HFFc6 (cell line): ENCODE measurements around the gene ZNF431. TPM values are rescaled to one million over a fixed set of nuclear protein-coding genes. Genes with fewer than 3 reads are reported as not detected.

Source experiments
- DNase-seq: peaks from one replicate; pipeline ENCODE4 v3.0.0-alpha.2; 2018
- H3K27ac Mint-ChIP-seq: 2 replicates; pipeline ENCODE4 v1.8.0; 2020; ENCODE audit warnings: mild to moderate bottlenecking, mixed read lengths
- H3K27me3 Mint-ChIP-seq: 2 replicates; pipeline ENCODE4 v1.8.0; 2021; ENCODE audit warnings: mild to moderate bottlenecking, moderate library complexity, mixed read lengths; ENCODE audit not compliant: insufficient read depth
- H3K36me3 Mint-ChIP-seq: 2 replicates; pipeline ENCODE4 v1.8.0; 2021; ENCODE audit warnings: low read depth, mixed read lengths
- H3K4me1 Mint-ChIP-seq: 2 replicates; pipeline ENCODE4 v1.8.0; 2020; ENCODE audit warnings: low read depth, mixed read lengths
- H3K4me3 Mint-ChIP-seq: 2 replicates; pipeline ENCODE4 v1.8.0; 2020; ENCODE audit warnings: mild to moderate bottlenecking, moderate library complexity, mixed read lengths
- H3K9me3 Mint-ChIP-seq: 2 replicates; pipeline ENCODE4 v1.8.0; 2020; ENCODE audit warnings: mild to moderate bottlenecking, mixed read lengths
- total RNA-seq, 6 experiments: library from RNA; stranded (reverse); fragmentation: NEBNext Ultra II Directional; extraction: Animal tissue kit (Norgen Biotek cat#: 25700); gene quantifications; 2 replicates in 1 of 6; 3 replicates in 5 of 6; pipeline ENCODE4 v1.2.3, GENCODE V29; 2021
- TF ChIP-seq, protein P1 (sequence below): fragments of 200-600 bp; sonication (generic); IDR thresholded peaks from 2 replicates; pipeline ENCODE4 v1.5.0; 2021; ENCODE audit warnings: antibody characterized with exemption, mild to moderate bottlenecking

The ZNF431 gene
- total RNA-seq, 6 experiments from 2014 or later: 4.0 to 6.8 (median 5.4) TPM

DNA sequence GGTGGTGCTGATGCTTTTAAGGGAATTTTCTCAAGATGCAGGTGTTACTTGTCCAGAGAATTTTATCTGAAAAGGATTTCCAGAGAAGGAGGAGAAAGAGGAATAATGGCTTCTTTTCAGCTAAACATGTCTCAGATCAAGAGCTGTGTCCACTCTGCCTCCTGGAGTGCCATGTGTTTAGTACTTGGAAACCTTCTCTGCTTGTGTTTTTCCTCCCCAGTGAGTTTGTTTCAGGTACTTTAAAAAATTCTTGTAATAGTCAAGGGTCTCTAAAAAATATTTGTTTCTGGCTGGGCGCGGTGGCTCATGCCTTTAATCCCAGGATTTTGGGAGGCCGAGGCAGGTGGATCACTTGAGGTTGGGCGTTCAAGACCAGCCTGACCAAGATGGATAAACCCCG is 22.7 kb downstream of the ZNF431 start:
- no peak for DNase-seq
- Mint-ChIP-seq H3K9me3 (no peaks in the 10 kb centered on the region), H3K27me3 (no peaks in the 10 kb centered on the region), H3K4me1 (no peaks in the 10 kb centered on the region), H3K36me3 (peaks cover 43% of the 10 kb centered on the region), H3K4me3 (no peak overlapping the region), H3K27ac (no peak overlapping the region)
- TF ChIP-seq, protein P1, sequence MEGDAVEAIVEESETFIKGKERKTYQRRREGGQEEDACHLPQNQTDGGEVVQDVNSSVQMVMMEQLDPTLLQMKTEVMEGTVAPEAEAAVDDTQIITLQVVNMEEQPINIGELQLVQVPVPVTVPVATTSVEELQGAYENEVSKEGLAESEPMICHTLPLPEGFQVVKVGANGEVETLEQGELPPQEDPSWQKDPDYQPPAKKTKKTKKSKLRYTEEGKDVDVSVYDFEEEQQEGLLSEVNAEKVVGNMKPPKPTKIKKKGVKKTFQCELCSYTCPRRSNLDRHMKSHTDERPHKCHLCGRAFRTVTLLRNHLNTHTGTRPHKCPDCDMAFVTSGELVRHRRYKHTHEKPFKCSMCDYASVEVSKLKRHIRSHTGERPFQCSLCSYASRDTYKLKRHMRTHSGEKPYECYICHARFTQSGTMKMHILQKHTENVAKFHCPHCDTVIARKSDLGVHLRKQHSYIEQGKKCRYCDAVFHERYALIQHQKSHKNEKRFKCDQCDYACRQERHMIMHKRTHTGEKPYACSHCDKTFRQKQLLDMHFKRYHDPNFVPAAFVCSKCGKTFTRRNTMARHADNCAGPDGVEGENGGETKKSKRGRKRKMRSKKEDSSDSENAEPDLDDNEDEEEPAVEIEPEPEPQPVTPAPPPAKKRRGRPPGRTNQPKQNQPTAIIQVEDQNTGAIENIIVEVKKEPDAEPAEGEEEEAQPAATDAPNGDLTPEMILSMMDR: no peak

DNA sequence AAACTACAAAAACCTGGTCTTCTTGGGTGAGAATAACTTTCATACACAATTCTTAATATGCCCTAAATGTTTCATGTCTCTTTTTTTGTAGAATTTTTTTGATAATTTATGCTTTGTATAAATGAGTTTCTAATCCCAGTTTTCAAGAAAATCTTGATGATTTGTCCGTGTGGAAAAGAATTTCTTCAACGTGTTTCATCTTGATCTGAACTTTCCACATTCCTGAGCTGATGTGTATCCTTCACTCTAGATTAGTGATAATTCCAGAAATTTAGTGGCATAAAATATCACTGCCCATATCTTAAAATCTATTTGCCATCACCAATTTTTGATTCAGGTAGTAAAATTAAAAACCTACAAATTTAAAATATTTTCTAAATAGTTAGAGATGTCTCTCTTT is 24.6 kb downstream of the ZNF431 start:
- H3K36me3 Mint-ChIP-seq: peaks cover 42% of the 10 kb centered on the region
- no peak overlapping the region for H3K4me3 Mint-ChIP-seq
- TF ChIP-seq, protein P1: no peak
- no peaks in the 10 kb centered on the region for H3K27me3 Mint-ChIP-seq
- H3K27ac Mint-ChIP-seq: no peak overlapping the region
- H3K9me3 Mint-ChIP-seq: no peaks in the 10 kb centered on the region
- no peak for DNase-seq
- no peaks in the 10 kb centered on the region for H3K4me1 Mint-ChIP-seq

DNA sequence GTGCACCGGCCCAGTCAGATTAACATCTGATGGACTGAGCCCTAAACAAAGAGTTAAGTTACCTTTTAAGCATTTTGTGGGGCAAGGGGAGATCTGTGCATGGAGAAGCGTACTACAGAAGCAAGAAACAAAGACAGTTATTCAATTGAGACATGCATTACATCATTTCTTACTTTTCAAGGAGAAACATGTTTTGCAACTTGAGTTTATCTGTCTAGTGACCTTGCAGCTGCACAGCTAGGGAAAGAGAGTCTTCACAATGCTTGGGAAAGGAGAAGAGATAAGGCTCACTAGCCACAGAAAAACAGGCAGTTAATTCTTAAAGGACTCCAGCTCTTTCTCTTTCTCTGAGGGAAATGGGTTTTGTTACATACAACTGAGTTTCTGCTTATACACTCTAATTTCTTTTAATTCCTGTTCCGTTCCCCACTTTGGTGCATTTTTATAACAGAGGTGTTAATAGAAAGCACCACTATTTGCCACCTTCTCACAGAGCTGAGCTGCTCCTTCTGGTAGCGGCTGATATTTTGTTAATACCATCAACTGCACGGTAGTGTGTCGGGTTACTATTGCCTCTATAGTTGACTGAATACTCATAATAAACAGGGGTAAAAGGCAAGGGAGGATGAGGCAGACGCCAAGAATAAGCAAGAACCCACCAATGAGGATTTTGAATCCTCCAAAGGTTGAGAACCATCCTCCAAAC is 55.9 kb downstream of the ZNF431 start:
- no peak overlapping the region for H3K4me3 Mint-ChIP-seq
- no peak overlapping the region for H3K27ac Mint-ChIP-seq
- no peaks in the 10 kb centered on the region for H3K36me3 Mint-ChIP-seq
- TF ChIP-seq, protein P1: no peak
- DNase-seq: no peak
- H3K9me3 Mint-ChIP-seq: no peaks in the 10 kb centered on the region
- H3K27me3 Mint-ChIP-seq: peaks cover 1% of the 10 kb centered on the region; the same call in 1 of the 2 replicates
- H3K4me1 Mint-ChIP-seq: no peaks in the 10 kb centered on the region; the same call in 1 of the 2 replicates

DNA sequence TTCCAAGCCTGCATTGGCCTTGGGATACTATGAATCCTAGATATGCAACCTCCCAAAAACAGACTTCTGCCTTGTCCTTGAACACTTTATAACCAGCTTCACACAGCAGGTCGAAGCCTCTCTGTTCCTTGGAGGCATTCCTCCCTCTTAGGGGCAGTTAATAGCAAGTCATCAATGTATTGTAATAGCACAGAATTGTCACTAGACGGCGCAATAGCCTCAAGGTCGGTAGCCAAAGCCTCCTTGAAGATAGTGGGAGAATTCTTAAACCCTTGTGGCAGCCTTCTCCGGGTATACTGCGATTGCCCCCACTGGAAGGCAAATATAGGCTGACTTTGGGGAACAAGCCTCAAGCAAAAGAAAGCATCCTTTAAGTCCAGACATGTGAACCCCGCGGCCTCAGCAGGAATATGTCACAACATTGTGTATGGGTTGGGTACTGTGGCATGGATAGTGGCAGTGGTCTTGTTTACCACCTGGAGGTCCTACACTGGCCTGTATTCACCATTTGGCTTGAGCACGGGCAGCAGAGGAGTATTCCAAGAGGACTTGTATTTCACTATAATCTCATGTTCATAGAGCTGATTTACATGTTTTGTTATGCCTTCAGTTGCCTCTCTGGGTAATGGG is 61.1 kb downstream of the ZNF431 start:
- Mint-ChIP-seq H3K27ac (no peak overlapping the region), H3K9me3 (peaks cover 8% of the 10 kb centered on the region; the same call in 1 of the 2 replicates), H3K4me1 (peaks cover 9% of the 10 kb centered on the region), H3K27me3 (peaks cover 1% of the 10 kb centered on the region), H3K36me3 (no peaks in the 10 kb centered on the region), H3K4me3 (no peak overlapping the region)
- peak; percentile 15 for DNase-seq
- TF ChIP-seq, protein P1: peak; percentile 85

DNA sequence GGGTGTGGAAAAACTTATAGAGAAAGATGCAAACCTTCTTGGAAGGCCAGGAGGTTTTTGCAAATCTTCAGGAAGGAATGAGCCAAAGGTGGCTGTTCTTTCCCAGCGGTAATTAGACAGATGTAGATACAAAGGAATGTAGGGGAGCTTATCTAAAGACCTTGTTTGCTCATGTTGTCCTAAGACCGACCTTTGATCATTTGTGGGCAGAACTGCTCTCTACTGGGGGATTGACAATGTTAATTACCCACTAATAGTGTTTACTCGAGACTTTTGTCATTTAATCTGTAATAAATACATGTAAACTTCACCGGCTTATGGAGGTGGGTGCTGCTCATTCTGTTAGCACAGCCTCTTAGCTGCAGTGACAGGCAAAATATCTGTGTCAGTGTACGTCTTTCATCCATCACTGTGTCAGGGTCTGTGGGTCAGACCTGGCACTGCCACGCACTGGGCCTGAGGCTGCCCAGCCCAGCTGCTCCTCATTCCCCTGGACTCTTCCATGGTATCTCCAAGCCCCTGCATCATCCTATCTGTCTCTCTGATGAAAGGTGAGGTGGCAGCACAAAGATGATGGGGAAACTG is 68.3 kb downstream of the ZNF431 start:
- H3K4me1 Mint-ChIP-seq: no peaks in the 10 kb centered on the region
- no peaks in the 10 kb centered on the region for H3K36me3 Mint-ChIP-seq
- DNase-seq: no peak

More for the DNA sequence above, 68.3 kb downstream of the ZNF431 start:
- no peak overlapping the region for H3K4me3 Mint-ChIP-seq
- TF ChIP-seq, protein P1: no peak
- no peaks in the 10 kb centered on the region; the same call in 1 of the 2 replicates for H3K27me3 Mint-ChIP-seq
- H3K9me3 Mint-ChIP-seq: peaks cover 16% of the 10 kb centered on the region
- no peak overlapping the region for H3K27ac Mint-ChIP-seq
